Left cardiac atrium (tissue), 4 donors: Measurements from ENCODE around the gene ERBB4. TPM values are rescaled to one million over a fixed set of nuclear protein-coding genes. Genes with fewer than 3 reads are reported as not detected.
"Not testable (repeated sequence)": the region's sequence is repeated elsewhere in the genome, so short reads cannot be mapped to it uniquely, and the experiment has no call there.

Experiments
- ATAC-seq, 2 donors: fragments of 200-7000 bp; cut with Tn5 transposase; one replicate each; pipeline ENCODE4 v1.9.1; 2020; ENCODE audit warnings: mild to moderate bottlenecking in 2 of 2, moderate library complexity in 2 of 2
- DNase-seq: peaks from one replicate; pipeline ENCODE4 v3.0.0-alpha.2; 2020
- intact Hi-C, 2 donors: fragments of 100-400 bp; cut with DNase I; formaldehyde crosslinking; loops; one replicate each; pipeline versions ENCODE4 v1.14.1 to v1.15.1; 2022 to 2023
- total RNA-seq, 2 donors: library from RNA; stranded (reverse); fragmentation: NEBNext Ultra II Directional; extraction: Animal tissue kit (Norgen Biotek cat#: 25700); gene quantifications; one replicate each; pipeline ENCODE4 v1.2.1, GENCODE V29; 2021
- donor health status: DM: no; HTN: yes; CAD: no.
- donor health status: DM: no; HTN: yes; CAD: no; lungs with severe emphysema.
- donor health status: DM: yes; HTN: yes; CAD: no.
- donor health status: Dilated cardiomyopathy.

Gene ERBB4
- total RNA-seq, 2 donors from 2014 or later = 17.9 to 20.6 TPM

DNA sequence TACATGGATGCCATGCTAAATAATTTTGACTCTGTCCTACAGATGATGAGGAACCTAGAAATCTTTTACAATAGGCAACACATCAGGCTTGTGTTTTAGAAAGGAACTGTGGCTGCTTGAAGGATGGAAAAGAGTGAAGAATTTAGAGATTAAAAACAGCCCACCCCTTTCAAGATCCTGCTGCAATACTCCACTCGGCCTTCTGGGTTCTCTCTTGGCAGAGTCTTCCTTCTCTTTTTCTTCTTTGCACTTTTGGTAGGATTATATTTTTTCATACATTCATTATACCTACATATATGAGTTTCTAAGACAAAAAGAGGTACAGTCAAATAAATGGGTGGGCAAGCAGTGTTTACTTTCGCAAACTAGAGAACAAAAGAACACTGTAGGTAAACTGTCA is 474.3 kb downstream of the ERBB4 start:
- DNase-seq (no peak), ATAC-seq (no peak)
- intact Hi-C loops = no loop called here

- DNase-seq (no peak), ATAC-seq (no peak)
- intact Hi-C loops = no loop called here
Observed at GRCh38 chr2:212052412-212053159, 486.0 kb downstream of the ERBB4 start.

GRCh38 chr2:212050871-212051270 is 487.7 kb downstream of the ERBB4 start:
- intact Hi-C loops = no loop called here
- ATAC-seq (no peak), DNase-seq (no peak)

GRCh38 chr2:212042562-212042961 is 496.0 kb downstream of the ERBB4 start:
- ATAC-seq = no peak
- intact Hi-C loops = no loop called here
- DNase-seq = no peak

DNA sequence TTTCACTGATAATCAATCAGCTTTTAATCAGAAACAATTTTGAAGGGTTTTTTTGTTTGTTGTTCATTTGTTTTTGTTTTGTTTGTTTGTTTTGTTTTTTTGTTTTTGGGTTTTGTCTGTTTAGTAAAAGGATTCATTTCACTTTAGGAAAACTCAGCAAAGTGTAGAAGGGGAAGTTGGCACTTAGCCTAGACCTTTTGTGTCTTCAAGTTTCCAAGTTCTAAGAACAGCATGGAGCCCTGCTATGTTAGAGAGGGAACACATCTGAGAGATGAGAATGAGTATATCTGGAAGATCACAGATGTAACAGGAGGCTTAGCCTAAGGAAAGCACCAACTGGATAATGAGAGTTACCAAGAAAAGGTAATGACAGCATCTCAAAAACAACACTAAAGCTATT is 501.5 kb downstream of the ERBB4 start:
- DNase-seq (no peak), ATAC-seq (no peak)
- intact Hi-C loops = no loop called here

DNA sequence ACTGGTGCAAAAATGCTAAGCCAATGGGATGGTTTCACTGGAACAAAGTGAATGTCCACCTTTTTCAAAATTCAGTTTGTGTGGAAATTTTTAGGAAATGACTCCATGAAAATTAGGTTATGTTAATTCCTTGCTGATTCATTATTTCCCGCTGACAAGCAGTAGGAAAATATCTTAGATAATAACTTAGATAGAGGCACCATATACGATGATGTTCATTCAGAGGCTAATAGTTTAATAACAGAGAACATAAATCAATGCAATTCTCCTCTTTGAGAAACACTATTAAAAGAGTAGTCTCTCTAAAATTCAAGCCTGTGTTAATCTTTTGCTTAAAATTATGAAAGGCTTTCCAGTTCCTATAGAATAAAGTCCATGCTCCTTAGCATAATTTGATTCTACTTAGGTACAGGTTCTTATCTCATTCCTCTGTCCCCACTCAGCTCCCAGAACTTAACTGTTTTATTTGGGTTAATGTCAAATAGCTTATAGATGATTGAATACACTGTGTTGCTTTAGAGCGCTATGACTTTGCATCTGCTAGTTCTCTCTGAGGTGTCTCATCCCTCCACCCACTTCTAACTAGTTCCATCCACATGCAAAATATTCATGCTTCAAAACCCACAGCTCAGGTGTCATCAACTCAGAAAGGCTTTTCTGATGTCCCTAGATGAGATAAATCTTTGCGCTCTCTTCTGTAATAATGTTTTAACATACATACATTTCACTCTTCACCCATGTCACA is 503.6 kb downstream of the ERBB4 start:
- no peak for DNase-seq
- ATAC-seq = no peak
- intact Hi-C loops = no loop called here

- no peak for DNase-seq
- no peak for ATAC-seq
- intact Hi-C loops = no loop called here
Observed at GRCh38 chr2:212033888-212034287, 504.7 kb downstream of the ERBB4 start.

- ATAC-seq = no peak
- DNase-seq = no peak
- intact Hi-C loops = no loop called here
Observed at GRCh38 chr2:212032536-212033219, 505.9 kb downstream of the ERBB4 start.

- DNase-seq = no peak
- intact Hi-C loops = no loop called here
- ATAC-seq = no peak
Observed at GRCh38 chr2:212032032-212032431, 506.6 kb downstream of the ERBB4 start.

DNA sequence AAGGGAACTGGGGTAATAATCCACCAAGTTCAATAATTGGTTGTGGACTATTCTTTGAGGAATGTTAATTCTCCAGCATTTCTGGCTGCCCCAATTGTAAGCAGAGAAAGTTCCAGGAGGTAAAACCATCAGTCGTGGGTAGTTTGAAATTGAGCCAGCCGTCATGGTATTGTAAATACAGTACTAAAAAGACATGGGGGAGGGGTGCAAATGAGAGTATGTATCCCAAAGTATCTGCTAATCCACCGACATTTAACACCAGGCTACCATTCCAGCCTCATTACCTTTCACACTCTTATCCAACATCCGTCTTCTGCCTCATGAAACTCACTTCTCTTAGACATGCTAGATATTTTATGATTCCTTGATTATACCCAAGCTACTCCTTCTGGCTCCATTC is 507.9 kb downstream of the ERBB4 start:
- DNase-seq = no peak
- intact Hi-C loops = no loop called here
- no peak for ATAC-seq

- no peak for ATAC-seq
- intact Hi-C loops = no loop called here
- no peak for DNase-seq
Observed at GRCh38 chr2:212028798-212029394, 509.7 kb downstream of the ERBB4 start.

DNA sequence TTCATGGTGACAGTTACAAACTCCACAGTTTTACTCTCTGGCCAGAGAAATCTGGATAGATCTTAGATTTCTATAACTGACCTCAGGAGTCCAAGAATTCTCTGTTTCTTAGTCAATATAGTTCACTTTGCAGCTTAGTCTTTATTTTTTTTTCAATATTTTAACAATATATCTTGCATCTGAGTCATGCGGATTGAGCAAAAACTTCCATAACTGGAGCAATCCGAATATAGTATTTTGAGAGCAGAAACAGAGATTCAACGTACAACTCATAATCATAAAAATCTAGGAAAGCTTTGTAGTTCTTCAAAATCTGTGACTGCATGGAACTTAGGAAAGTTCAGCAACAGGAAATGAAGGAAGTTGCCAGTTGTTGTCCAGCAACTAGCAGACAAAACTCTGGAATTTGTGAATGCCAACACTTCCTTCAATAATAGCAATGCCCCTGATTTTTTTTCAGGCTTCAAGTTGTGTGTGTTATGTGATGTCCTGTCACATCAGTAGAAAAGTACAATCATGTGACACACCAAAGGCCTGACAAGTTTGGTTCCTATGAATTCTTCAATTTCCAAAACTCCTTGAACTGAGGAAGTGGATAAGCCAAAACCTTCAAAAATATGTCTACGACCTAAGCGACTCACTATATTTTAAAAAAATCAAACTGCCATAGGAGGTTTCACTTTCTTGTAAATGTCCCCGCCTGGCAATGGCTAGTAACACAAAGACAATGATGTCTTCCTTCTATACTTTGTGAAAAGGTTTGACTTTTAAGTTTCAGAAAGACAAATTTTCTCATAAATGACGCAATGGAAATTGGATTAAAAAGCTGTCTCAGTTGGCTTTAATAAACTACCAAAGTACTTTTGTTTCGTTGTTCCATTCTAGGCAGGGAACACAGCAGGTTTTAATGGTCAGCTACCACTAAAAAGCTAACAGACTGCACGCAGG is 510.6 kb downstream of the ERBB4 start:
- DNase-seq = no peak
- ATAC-seq = no peak
- intact Hi-C loops = no loop called here

DNA sequence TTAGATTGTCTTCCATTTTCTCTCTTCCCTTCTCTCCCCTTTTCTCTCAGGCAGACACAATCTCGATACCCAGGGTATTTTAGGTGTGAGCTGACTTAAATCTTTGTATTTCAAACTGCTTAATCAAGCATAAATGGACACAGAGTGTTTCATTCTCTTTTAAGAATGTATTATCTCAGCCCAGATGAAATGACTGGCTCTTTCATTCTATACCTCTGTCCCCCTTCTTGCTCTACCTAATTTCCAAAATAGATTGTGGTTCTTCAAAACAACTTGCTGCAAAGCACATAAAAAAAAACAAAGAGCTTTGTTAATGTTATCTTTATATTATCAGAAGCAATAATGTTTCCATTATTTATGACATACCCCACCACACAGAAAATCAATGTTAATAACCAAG is 514.6 kb downstream of the ERBB4 start:
- ATAC-seq = no peak
- intact Hi-C loops = no loop called here
- no peak for DNase-seq

- DNase-seq (no peak), ATAC-seq (no peak)
- intact Hi-C loops = no loop called here
Observed at GRCh38 chr2:212022966-212023365, 515.6 kb downstream of the ERBB4 start.

DNA sequence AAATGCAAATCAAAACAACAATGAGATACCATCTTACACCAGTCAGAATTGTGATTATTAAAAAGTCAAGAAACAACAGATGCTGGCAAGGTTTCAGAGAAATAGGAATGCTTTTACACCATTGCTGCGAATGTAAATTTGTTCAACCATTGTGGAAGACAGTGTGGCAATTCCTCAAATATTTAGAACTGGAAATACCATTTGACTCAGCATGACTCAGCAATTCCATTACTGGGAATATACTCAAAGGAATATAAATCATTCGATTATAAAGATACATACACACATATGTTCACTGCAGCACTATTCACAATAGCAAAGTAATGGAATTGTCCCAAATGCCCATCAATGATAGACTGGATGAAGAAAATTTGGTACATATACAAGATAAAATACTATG is 516.7 kb downstream of the ERBB4 start:
- intact Hi-C loops = no loop called here
- DNase-seq (no peak), ATAC-seq (no peak)

GRCh38 chr2:212015588-212015987 is 523.0 kb downstream of the ERBB4 start:
- intact Hi-C loops = loop anchor here in 1 of 2 donors (10.0 kb wide), 1 partner anchor 509 kb away; no protein-coding TSS in a partner anchor
- ATAC-seq = peak; percentile 33 to 50

DNA sequence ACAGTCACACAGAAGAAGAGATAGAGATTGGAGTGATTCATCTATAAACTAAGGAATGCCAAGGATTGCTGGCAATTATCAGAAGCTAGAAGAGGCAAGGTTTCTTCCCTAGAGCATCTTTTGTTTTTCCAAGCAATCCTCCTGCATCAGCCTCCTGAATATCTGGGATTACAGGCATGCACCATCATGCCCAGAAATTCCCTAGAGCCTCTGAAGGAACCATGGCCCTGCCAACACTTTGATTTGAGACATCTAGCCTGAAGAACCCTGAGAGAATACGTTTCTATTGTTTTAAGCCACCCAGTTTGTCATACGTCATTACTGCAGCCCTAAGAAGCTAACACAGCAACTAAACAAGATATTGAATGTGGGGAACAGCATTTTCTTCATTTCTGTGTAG is 525.0 kb downstream of the ERBB4 start:
- DNase-seq (no peak), ATAC-seq (no peak)
- intact Hi-C loops = loop anchor here in 1 of 2 donors (10.0 kb wide), 1 partner anchor 511 kb away; no protein-coding TSS in a partner anchor

More at GRCh38 chr2:212015588-212015987, 523.0 kb downstream of the ERBB4 start:
- DNase-seq = no peak

DNA sequence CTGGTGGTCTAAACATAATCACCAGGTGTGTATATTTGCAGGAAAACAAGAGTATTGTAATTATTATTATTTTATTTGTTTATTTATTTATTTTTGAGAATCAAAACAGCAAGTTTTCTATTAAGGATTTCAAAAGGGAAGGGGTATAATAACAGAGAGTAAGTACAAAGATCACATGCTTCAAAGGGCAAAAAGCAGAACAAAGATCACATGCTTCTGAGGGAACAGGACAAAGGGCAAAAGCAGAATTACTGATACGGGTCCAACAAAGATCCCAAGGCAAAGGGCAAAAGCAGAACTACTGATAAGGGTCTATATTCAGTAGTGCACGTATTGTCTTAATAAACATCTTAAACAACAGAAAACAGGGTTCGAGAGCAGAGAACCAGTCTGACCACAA is 528.3 kb downstream of the ERBB4 start:
- not testable (repeated sequence) for DNase-seq, ATAC-seq
- intact Hi-C loops = loop anchor here in 1 of 2 donors (10.0 kb wide), 1 partner anchor 514 kb away; no protein-coding TSS in a partner anchor

- ATAC-seq (no peak), DNase-seq (no peak)
- intact Hi-C loops = no loop called here
Observed at GRCh38 chr2:212007972-212008371, 530.6 kb downstream of the ERBB4 start.
